ENCODE measurements around the gene DOCK4. TPM values are rescaled to one million over a fixed set of nuclear protein-coding genes. Genes with fewer than 3 reads are reported as not detected.
A peak's percentile ranks its signal among the peaks of the same experiment; 100 is the strongest.

Gene DOCK4
- total RNA-seq, 2 donors from 2014 or later = 6.5 to 11.1 TPM

DNA sequence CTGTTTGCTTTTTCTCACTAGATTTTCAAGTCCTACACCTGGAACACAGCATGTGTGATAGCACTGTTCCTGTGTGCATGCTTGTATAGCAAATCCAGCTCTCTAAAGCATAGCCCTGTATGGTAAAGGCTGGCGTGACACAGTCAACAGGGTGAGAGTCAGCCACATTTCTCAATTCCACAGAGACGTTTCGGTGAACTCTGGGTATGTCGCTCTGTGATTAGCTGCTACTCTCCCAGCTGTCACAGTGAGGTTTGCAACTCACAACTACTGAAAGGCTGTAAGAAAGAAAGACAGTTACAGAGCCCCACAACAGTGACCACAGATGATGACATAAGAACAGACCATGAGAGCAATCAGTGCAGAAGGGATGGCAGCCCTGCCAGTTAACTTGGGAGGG lies 473.3 kb downstream of the DOCK4 start:
- H3K27ac ChIP-seq = no peak overlapping the region
- no peak for TF ChIP-seq CTCF (IDR thresholded peaks at IDR 0.05)
- no peak for DNase-seq
- H3K27me3 ChIP-seq = no peaks in the 10 kb centered on the region
- H3K9ac ChIP-seq (ENCODE audit: low read depth in 2 of 2, low read length in 2 of 2) = no peak overlapping the region
- no peaks in the 10 kb centered on the region for H3K9me3 ChIP-seq
- no peaks in the 10 kb centered on the region for H3K4me1 ChIP-seq
- intact Hi-C loops (cut with DNase I) = loop anchor here (5.0 to 10.0 kb wide), 3 partner anchors 178 to 641 kb away; partner anchors contain the start of gene LRRN3
- H3K4me3 ChIP-seq = no peak overlapping the region
- H3K36me3 ChIP-seq = no peaks in the 10 kb centered on the region

- no peaks in the 10 kb centered on the region for H3K9me3 ChIP-seq
- DNase-seq = no peak
- peak; percentile 16 for TF ChIP-seq CTCF (IDR thresholded peaks at IDR 0.05)
- no peaks in the 10 kb centered on the region for H3K4me1 ChIP-seq
- H3K27me3 ChIP-seq = no peaks in the 10 kb centered on the region
- no peak overlapping the region for H3K27ac ChIP-seq
- H3K4me3 ChIP-seq = no peak overlapping the region
- H3K36me3 ChIP-seq = no peaks in the 10 kb centered on the region
- intact Hi-C loops (cut with DNase I) = loop anchor here (5.0 to 10.0 kb wide), 3 partner anchors 176 to 638 kb away; partner anchors contain the start of gene LRRN3
- no peak overlapping the region for H3K9ac ChIP-seq (ENCODE audit: low read depth in 2 of 2, low read length in 2 of 2)
Observed at GRCh38 chr7:111730476-111731300, 475.5 kb downstream of the DOCK4 start.

DNA sequence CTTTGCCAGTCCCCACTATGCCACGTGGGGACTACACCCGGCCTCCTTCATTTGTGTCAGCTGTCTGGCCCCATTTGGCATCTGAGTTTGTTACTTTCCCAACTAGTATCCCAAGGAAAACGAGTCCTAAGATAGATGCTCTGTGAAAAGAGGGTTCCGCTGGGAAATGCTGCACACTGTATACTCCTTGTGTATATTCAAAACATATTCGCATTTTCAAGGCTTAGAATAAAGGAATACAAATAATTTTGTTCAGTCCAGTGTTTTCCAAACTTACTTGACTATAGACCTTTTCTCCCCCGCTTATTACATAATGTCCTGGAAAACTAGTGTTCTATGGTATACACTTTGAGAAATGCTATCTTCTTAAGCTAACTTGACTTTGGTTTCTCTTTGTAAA lies 476.1 kb downstream of the DOCK4 start:
- Histone ChIP-seq H3K9me3 (no peaks in the 10 kb centered on the region), H3K9ac (ENCODE audit: low read depth in 2 of 2, low read length in 2 of 2) (no peak overlapping the region), H3K4me1 (no peaks in the 10 kb centered on the region), H3K4me3 (no peak overlapping the region), H3K27ac (no peak overlapping the region), H3K27me3 (no peaks in the 10 kb centered on the region), H3K36me3 (no peaks in the 10 kb centered on the region)
- no peak for DNase-seq
- intact Hi-C loops (cut with DNase I) = loop anchor here (5.0 to 10.0 kb wide), 3 partner anchors 175 to 638 kb away; partner anchors contain the start of gene LRRN3
- TF ChIP-seq CTCF (IDR thresholded peaks at IDR 0.05) = no peak

- no peak overlapping the region for H3K4me3 ChIP-seq
- no peak for DNase-seq
- H3K9ac ChIP-seq (ENCODE audit: low read depth in 2 of 2, low read length in 2 of 2) = no peak overlapping the region
- no peaks in the 10 kb centered on the region for H3K9me3 ChIP-seq
- no peaks in the 10 kb centered on the region for H3K4me1 ChIP-seq
- H3K27ac ChIP-seq = no peak overlapping the region
- H3K36me3 ChIP-seq = no peaks in the 10 kb centered on the region
- TF ChIP-seq CTCF (IDR thresholded peaks at IDR 0.05) = no peak
- no peaks in the 10 kb centered on the region for H3K27me3 ChIP-seq
- intact Hi-C loops (cut with DNase I) = no loop called here
Observed at GRCh38 chr7:111729483-111729882, 476.7 kb downstream of the DOCK4 start.

DNA sequence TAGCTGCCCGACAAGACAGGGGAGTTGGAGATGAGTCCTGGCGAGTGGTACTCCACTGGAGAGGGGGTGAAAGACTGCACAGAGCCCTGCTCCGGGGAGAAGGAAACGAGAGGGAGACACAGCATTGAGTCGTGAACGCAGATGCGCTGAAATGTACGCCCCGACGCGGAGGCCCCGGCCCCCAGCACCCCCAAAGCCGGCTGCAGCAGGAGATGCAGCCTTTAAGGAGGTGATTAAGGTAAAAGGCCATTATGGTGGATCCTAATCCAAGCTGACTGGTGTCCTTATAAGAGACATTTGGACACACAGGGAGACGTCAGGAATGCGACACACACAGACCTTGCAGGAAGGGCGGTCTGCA lies 477.6 kb downstream of the DOCK4 start:
- intact Hi-C loops (cut with DNase I) = no loop called here
- Histone ChIP-seq H3K4me3 (no peak overlapping the region), H3K4me1 (no peaks in the 10 kb centered on the region), H3K27ac (no peak overlapping the region), H3K36me3 (no peaks in the 10 kb centered on the region), H3K27me3 (no peaks in the 10 kb centered on the region), H3K9ac (ENCODE audit: low read depth in 2 of 2, low read length in 2 of 2) (no peak overlapping the region), H3K9me3 (no peaks in the 10 kb centered on the region)
- DNase-seq = no peak
- no peak for TF ChIP-seq CTCF (IDR thresholded peaks at IDR 0.05)

All from colonic mucosa (tissue), 4 donors.